Activated CD4-positive, alpha-beta T cell treated with anti-CD3 and anti-CD28 coated beads, Interleukin-2, amount 50 U/mL, for 24 hours (primary cell): ENCODE results near the gene MAML2.

Source experiments
- DNase-seq, 2 donors: peaks; one replicate each; pipeline ENCODE4 v3.0.0-alpha.2; 2020; ENCODE audit warnings: low read depth in 1 of 2, low spot score in 1 of 2

MAML2 gene

DNA sequence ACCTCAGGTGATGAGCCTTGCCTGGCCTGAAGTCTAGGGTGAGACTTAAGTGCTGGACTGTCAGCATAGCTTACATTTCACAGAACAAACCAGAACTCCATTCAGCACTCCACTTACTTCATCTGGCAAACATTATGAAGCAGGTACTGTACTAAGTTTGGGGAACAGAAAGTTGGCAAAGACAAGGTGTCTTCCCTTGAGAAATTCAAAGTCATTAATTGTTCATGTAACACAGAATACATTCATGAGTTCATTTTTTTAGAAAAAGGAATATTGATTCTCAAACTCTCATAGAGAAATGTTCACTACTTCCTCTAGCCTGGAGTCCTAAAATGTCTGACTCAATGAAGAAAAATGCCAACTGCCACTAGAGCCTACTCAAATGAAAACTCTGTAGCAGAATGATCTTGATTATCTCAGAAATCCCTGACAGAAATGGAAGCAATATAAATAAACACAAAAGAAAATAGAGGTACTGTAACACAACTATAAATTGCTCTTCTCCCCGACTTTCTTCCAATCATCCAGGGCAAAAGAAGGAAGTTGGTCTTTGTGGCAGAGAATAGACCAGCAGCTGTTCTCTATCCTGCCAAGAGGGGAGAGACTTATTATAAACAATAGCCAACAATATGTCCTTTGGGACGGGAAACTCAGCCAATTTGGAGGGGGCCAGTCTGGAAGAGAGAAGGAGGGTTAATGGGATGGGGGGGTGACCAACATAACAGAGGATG is 289.9 kb downstream of the MAML2 start:
- DNase-seq: no peak

DNA sequence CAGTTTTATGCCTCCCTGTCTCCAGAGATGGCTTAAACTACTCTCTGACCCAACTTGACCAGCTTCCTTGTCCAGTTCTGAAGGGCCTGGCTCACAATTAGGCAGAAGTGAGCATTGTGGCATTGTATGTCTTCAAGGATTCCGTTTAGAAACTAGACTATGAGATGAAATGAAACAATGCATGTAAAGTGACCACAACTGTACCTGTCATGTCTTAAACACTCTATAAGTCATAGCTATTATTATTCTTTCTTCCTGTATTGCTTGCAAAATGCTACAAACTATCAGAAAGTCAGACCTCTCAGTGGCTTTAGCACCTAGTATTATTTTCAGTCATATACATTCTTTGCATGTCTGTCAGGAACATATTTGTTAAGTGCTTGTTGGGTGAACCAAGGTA is 291.2 kb downstream of the MAML2 start:
- DNase-seq: no peak

DNA sequence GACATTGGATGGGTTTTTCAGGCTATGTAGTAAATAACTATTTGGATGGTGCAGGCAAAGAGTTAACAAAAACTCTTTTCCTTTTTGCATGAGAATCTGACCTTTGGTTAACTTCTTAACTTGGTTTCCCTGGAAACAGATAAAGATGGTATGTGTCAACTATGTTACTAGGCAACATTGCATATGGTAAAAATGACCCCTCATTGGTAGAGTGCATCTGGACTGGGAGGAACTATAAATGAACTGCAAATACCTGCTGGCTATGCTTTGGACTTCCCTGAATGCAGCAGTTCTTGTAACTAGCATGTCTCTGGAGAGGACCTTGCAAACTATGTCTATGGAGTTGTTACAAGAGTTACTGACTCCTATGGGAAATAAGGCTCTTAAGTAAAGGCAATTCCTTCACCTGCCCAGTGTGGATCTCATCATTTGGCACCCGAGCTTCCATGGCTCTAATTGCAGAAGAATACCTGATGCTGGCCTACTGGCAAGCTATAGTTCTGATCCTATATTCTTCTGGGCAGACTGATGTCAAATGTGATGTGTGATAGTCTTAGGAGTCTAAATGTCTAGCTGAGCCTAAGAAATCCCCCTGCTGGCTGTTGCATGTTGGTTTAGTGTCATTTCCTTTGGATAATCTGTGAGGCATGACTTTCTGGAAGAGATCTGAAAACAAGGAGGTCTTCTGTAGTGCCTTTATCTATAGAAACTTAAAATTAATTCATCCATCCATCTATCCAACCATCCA is 292.4 kb downstream of the MAML2 start:
- no peak for DNase-seq

- no peak for DNase-seq
These were observed 293.6 kb downstream of the MAML2 start for GRCh38 chr11:96049426-96049825.

DNA sequence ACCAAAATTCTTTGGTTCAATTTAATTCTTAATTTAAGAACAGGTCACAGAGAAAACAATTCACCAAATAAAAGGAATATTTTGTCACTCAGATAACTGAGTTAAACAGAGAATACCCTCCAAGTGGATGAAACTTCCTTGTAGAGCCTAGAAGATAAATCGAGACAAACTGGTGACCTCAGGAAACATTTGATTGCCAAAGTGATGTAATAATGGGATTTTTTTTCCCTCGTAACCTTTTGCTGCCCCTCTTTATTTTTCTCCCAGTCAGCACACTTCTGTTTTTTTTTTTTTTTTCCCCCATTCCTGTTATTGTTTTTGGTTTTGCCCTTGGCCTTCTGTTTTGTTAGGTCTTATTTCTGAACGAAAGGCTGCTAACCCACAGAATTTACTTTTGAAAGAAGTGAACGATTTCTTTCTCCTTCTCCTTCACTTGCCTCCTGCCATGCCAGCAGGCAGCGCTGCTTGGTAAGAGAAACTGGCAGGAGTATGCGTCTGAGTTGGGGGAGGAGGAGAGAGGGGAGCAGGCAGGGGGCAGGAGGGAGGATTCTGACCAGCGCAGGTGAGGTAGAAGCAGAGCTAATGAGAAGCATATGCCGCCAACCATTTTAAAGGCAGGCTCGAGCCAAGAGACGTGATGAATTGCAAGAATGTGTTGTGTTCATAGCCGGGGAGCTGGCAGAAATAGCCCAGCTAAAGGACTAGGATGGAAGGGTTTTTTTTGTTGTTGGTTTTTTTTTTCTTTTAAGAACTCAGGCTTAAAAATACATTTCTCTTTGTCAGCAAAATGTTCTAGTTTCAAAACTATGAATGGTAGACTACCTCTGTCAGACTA is 297.2 kb downstream of the MAML2 start:
- DNase-seq: no peak

DNA sequence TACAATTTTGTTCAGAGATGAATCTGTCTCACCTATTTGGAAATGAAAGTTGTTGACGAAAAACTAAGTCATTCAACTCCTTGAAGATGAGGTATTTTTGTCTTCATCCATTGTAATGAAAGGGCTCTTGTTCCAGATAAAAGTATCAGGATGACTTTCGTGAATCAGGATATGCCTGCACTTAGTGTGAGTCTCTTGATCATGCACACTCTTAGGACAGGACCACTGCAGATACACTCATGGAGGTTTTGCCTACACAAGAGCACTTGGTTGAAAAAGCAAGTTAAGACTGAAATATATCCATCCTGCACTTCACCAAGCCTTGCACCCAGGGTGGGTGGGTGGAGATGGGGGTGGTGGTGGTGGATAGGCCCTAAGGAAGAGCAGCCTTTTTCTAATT is 298.2 kb downstream of the MAML2 start:
- DNase-seq: no peak

DNA sequence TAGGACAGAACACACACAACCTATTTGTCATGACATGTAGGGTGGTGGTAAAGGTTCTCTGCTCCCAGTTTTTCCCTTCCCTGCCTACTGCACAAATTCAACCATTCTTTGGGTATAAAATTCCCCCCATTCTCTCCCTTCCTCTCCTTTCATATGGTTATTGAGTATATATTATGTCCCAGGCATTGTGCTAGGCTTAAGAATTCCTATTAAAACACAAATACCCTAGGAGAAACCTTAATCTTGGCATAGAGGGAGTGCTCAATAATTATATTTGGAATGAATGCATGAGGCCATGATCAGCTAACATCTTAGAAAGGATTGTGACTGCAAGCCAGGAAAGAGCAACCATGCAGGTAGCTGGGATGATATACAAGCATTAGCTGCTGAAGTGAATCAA is 298.7 kb downstream of the MAML2 start:
- DNase-seq: no peak

- DNase-seq: no peak
These were observed 299.7 kb downstream of the MAML2 start for GRCh38 chr11:96043291-96043690.

GRCh38 chr11:96038046-96038445 is 304.9 kb downstream of the MAML2 start:
- no peak for DNase-seq

DNA sequence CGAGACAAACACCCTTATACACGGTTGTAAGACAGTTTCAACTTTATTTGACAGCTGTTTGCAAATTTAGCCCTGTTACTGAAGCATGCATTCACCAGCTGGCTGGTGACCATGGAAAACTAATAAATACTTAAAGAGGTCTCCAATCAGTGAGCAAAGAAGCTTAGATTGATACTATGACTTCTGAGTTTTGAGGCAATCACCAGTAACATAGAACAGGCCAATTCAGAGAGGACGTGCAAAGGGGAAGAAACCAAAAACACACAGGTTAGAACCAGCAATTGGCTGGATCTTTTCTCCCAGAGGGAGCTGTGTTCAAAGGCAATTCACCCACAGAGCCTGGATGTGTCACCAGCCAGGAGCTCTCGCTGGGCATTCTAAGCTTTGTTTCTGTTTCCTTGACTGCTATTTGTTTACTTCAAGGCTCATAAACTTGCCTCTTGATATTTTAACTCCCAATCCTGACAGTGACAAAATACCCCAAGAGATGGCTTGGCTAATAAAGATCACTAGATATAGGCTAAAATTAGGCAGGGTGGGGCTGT is 305.5 kb downstream of the MAML2 start:
- DNase-seq: no peak

DNA sequence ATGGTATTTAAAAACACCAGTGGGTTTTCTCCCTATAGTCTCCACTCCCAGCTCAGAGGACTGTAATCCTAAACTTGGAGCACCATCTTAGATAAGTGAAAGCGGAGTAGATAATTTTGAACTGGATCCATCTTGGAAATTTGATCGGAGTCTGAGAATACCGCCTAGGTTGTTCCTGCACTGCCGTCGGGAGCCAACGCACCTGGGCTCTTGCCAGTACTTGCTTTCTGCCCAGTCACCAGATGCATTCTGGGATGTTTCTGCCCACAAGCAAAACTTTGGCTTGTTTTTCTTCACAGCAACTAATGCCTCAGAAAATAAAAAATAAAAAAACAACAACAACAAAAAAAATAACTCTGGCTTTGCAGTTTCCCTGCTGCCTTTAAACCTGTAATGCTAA is 306.1 kb downstream of the MAML2 start:
- DNase-seq: no peak

GRCh38 chr11:96035740-96036078 is 307.3 kb downstream of the MAML2 start:
- no peak for DNase-seq

DNA sequence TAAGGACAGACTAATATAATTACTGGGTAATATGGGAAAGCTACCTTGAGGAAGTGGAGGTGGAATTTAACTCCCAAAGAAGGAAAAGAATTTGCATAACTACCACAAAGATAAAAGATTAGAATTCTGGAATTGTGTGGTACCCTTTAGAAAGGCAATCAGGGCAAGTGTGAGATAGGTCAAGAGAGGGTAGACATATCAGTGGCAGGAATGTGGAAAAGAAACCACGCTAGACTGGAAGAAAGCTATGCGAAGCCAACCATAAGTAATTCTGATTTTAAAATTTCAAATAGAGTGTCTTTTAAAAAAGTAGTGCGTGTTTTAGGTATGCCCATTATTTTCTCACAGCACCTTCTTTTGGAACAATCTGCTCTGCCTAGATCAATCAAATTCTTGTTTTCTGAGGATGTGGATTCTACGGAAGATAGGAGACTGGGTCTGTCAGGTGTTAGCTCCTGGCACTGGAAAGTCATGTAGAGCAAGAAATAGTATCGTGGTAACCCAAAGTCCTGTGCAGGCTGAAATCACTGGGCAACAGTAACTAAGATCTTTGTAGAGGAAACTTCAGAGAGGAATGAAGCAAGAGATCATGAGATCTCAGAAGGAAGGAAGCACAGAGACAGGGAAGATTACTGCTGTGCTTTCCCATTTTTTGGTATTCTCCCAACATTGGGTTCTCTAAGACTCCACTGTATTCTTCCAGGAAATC is 307.8 kb downstream of the MAML2 start:
- DNase-seq: no peak

GRCh38 chr11:96033599-96033998 is 309.4 kb downstream of the MAML2 start:
- no peak for DNase-seq

GRCh38 chr11:96033095-96033494 is 309.9 kb downstream of the MAML2 start:
- DNase-seq: no peak

DNA sequence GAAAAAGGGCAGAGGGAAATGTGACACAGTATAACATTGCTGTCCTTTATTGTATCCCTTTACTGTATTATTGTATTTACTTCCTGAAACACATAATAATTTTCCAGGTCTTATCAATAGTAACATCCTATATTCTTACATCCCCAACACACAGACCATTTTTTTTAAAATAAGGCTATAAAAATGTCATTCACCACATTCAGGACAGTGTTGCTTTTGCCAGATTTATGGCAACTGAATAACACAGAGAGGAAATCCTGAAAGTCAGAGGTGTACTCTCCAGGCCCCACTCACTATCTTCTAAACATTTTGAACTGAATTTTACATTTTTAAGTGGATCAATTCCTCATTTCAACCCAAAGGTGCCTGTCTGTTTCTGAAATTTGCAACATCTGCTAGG is 314.2 kb downstream of the MAML2 start:
- no peak for DNase-seq

- no peak for DNase-seq
These were observed 316.0 kb downstream of the MAML2 start for GRCh38 chr11:96027021-96027420.

DNA sequence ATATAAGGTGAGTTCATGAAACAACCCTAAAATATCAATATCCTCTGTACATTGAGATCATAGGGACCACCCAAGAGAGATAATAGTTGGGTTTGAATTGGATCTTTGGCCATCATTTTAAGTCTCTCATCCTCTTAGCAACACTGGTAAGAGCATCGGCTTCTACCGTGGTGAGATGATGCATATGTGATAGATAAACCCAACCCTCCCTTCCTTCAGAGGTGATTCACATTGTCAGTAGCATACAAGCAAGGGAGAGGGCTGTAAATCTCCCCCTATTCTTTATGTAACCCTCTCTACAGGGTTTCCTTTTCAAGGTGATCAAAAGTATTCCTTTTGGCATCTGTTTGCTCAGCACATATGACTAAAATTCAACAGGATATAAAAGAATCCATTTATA is 316.7 kb downstream of the MAML2 start:
- DNase-seq: no peak

DNA sequence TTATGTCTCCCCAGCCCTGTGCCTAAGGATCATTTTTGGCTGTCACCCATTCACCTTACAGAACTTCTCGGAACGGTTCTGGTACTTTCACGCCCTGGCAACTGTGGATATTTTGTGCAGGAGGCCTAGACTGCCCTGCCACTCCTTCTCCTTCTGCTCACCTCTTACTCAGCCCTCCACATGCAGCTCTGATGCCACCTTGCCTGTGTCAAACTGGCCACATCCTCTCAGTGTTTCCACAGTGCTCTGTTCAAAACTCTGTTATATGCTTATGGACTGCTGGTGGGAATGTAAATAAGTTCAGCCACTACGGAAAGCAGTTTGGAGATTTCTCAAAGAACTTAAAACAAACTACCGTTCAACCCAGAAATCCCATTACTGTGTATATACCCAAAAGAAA is 318.3 kb downstream of the MAML2 start:
- no peak for DNase-seq

- no peak for DNase-seq
These were observed 319.7 kb downstream of the MAML2 start for GRCh38 chr11:96023275-96023674.
